Measurements from ENCODE around the gene AKT2. TPM values are rescaled to one million over a fixed set of nuclear protein-coding genes. Genes with fewer than 3 reads are reported as not detected.

AKT2 gene
- polyA plus RNA-seq, 1 donor from 2014 or later: 131 TPM

GRCh38 chr19:40284251-40284500, 969 bp downstream of the AKT2 start:
- H3K27me3 ChIP-seq (ENCODE audit: insufficient read depth, low read depth, low read length): no peaks in the 10 kb centered on the region

GRCh38 chr19:40283414-40284250, 1.5 kb downstream of the AKT2 start:
- Histone ChIP-seq H4K20me1 (ENCODE audit: insufficient read depth) (no peaks in the 10 kb centered on the region), H2AFZ (ENCODE audit: low read depth, low read length) (no peak overlapping the region), H3K9ac (ENCODE audit: low read length) (peak overlapping the region; percentile 94), H3K9me2 (ENCODE audit: insufficient read depth, low read length) (no peaks in the 10 kb centered on the region), H3K79me2 (replicated peaks; ENCODE audit: insufficient read depth, low read length) (peaks cover 37% of the 10 kb centered on the region), H3F3A (ENCODE audit: insufficient read depth, low read length, poor library complexity, severe bottlenecking) (no peaks in the 10 kb centered on the region), H3K27me3 (ENCODE audit: insufficient read depth, low read depth, low read length) (no peaks in the 10 kb centered on the region), H3K36me3 (ENCODE audit: insufficient read depth, low read length) (no peaks in the 10 kb centered on the region), H3K4me3 (ENCODE audit: low read length) (peak overlapping the region; percentile 89), H3K9me3 (ENCODE audit: low read length) (no peaks in the 10 kb centered on the region), H3K27ac (ENCODE audit: low read length) (peak overlapping the region; percentile 92), H3K4me2 (ENCODE audit: low read length) (peak overlapping the region; percentile 74)
- TF ChIP-seq MXI1 (conservative IDR thresholded peaks at IDR 0.05; ENCODE audit: poor library complexity, severe bottlenecking) (no peak), POLR2AphosphoS5 (IDR thresholded peaks at IDR 0.05) (no peak), EZH2 (IDR thresholded peaks at IDR 0.05; ENCODE audit: borderline replicate concordance, insufficient read depth, low read length, poor library complexity, severe bottlenecking) (no peak), EP300 (conservative IDR thresholded peaks at IDR 0.05; ENCODE audit: poor library complexity, severe bottlenecking) (no peak), CTCF (IDR thresholded peaks at IDR 0.05; ENCODE audit: poor library complexity, severe bottlenecking) (no peak), REST (IDR thresholded peaks at IDR 0.05; ENCODE audit: borderline replicate concordance) (no peak), RAD21 (conservative IDR thresholded peaks at IDR 0.05) (no peak), TAF1 (IDR thresholded peaks at IDR 0.05; ENCODE audit: low read depth) (no peak), SMC3 (conservative IDR thresholded peaks at IDR 0.05; ENCODE audit: poor library complexity) (no peak)

More at GRCh38 chr19:40284251-40284500, 969 bp downstream of the AKT2 start:
- TF ChIP-seq EP300 (conservative IDR thresholded peaks at IDR 0.05; ENCODE audit: poor library complexity, severe bottlenecking) (no peak), POLR2AphosphoS5 (IDR thresholded peaks at IDR 0.05) (no peak), SMC3 (conservative IDR thresholded peaks at IDR 0.05; ENCODE audit: poor library complexity) (no peak), RAD21 (conservative IDR thresholded peaks at IDR 0.05) (no peak), MXI1 (conservative IDR thresholded peaks at IDR 0.05; ENCODE audit: poor library complexity, severe bottlenecking) (no peak), REST (IDR thresholded peaks at IDR 0.05; ENCODE audit: borderline replicate concordance) (no peak)
- Histone ChIP-seq H3K27ac (ENCODE audit: low read length) (peak overlapping the region; percentile 92), H3K79me2 (replicated peaks; ENCODE audit: insufficient read depth, low read length) (peaks cover 34% of the 10 kb centered on the region), H3K9me3 (ENCODE audit: low read length) (no peaks in the 10 kb centered on the region), H4K20me1 (ENCODE audit: insufficient read depth) (no peaks in the 10 kb centered on the region), H3K4me2 (ENCODE audit: low read length) (peak overlapping the region; percentile 74), H3F3A (ENCODE audit: insufficient read depth, low read length, poor library complexity, severe bottlenecking) (no peaks in the 10 kb centered on the region), H3K36me3 (ENCODE audit: insufficient read depth, low read length) (no peaks in the 10 kb centered on the region), H3K4me3 (ENCODE audit: low read length) (peak overlapping the region; percentile 89), H3K9me2 (ENCODE audit: insufficient read depth, low read length) (no peaks in the 10 kb centered on the region), H3K9ac (ENCODE audit: low read length) (peak overlapping the region; percentile 94), H2AFZ (ENCODE audit: low read depth, low read length) (peak overlapping the region; percentile 24)

All from neural cell (in vitro differentiated cells).